Head of caudate nucleus (tissue), 42 donors: ENCODE results near the gene POPDC2.
A peak's percentile ranks its signal among the peaks of the same experiment; 100 is the strongest.
"Not testable (repeated sequence)": the region's sequence is repeated elsewhere in the genome, so short reads cannot be mapped to it uniquely, and the experiment has no call there.

ENCODE experiments used
- DNase-seq, 42 donors: peaks; one replicate each; pipeline versions ENCODE4 v3.0.0 to v3.0.0-alpha.2; 2020 to 2021; ENCODE audit warnings: mixed read lengths in 7 of 42
- intact Hi-C: fragments of 100-400 bp; cut with DNase I; formaldehyde crosslinking; loops from one replicate; pipeline ENCODE4 v1.15.0; 2022

The POPDC2 gene

DNA sequence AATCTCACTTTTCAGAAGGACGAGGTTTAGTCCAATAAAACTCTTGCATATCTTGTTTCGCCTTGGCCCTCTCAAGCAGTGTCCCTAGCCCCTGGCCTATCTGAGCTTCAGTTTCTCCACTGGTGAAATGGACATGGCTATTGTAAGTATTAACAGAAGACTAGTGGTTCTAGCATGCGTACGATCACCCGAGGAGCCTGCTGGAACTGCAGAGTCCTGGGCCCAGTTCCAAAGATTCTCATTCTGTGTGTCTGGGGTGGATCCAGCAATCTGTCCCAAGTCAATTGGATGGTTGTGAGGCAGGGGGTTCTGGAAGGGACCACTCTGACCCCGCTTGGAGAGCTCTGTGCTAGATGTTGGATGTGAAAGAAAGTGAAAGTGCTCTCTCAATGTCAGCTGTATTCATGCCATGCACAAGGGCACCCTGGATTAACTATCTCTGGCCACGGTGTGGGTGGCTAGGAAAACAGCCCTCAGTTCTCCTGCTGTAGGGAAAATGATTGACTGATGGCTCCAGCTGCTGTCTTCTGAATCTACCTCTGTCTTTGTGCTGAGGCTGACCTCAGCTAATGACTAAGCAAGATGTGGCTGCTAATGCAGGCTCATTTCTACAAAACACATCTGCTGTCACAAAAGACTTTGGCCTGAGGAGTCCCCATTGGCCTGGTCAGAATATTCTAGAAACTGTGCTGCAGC is 64.6 kb downstream of the POPDC2 start:
- DNase-seq, result peak in 4 of 42 donors; percentile 7 to 48 (median 18)
- intact Hi-C loops, result no loop called here

- DNase-seq, intact Hi-C loops: not testable (repeated sequence)
These were observed 65.5 kb downstream of the POPDC2 start for GRCh38 chr3:119594929-119595328.

DNA sequence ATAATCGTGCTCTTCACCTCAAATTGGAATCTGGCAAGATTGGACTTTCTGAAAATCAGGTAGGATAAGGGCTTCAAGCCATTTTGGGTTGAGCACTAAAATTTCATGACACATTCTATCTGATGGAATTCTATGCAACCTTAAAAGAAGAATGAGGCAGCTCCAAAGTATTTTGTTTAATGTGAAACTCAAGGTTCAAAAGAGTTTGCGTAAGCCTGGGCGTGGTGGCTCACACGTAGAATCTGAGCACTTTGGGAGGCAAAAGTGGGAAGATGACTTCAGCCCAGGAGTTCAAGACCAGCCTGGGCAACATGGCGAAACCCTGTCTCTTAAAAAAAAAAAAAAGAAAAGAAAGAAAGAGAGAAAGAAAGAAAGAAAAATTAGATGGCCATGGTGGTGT is 66.3 kb downstream of the POPDC2 start:
- intact Hi-C loops, result no loop called here
- DNase-seq, result no peak

- no peak for DNase-seq
- intact Hi-C loops, result no loop called here
These were observed 67.5 kb downstream of the POPDC2 start for GRCh38 chr3:119592861-119593260.
